ENCODE measurements around the gene BCAS4.

Gene BCAS4

DNA sequence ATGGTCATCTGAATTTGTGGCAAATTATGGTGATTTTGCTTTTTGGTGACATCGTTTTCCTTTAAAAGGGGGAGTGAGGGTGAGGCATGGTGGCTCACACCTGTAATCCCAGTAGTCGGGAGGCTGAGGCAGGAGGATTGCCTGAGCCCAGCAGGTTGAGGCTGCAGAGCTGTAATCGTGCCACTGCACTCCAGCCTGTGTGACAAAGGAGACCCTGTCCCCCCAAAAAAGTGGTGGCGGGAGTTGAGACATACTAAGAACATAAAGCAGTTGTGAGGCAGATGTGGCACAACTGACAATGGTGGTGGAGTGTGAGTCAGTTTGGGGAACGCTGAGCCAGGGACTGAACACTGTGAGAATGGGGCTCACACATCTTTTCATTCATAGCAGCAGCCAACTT lies 90.9 kb downstream of the BCAS4 start:
- Histone ChIP-seq H3K36me3 (replicated peaks in 1 of 2; ENCODE audit: control insufficient read depth in 2 of 2, insufficient read depth in 2 of 2, low read length in 2 of 2) (peaks cover 9 to 39% of the 10 kb centered on the region in 2 donors), H3K9me3 (replicated peaks in 1 of 2; ENCODE audit: control insufficient read depth in 2 of 2, insufficient read depth in 1 of 2, low read depth in 1 of 2, low read length in 2 of 2) (peaks cover 0 to 9% of the 10 kb centered on the region in 2 donors), H2BK15ac (ENCODE audit: low read length) (no peak overlapping the region), H2BK5ac (ENCODE audit: low read length) (no peak overlapping the region), H3K23ac (ENCODE audit: low read depth, low read length, poor library complexity) (no peak overlapping the region), H3K27me3 (ENCODE audit: control insufficient read depth in 3 of 3, insufficient read depth in 3 of 3, low read depth in 1 of 3, low read length in 3 of 3) (no peaks in the 10 kb centered on the region), H3K4ac (ENCODE audit: low read length) (no peak overlapping the region), H3K14ac (ENCODE audit: low read length) (no peak overlapping the region), H4K8ac (ENCODE audit: low read depth, low read length) (no peak overlapping the region), H3K9ac (ENCODE audit: low read depth, low read length, poor library complexity) (no peak overlapping the region), H3K18ac (ENCODE audit: low read length) (no peak overlapping the region), H2BK120ac (ENCODE audit: low read depth, low read length) (no peak overlapping the region), H2AFZ (ENCODE audit: low read length) (no peak overlapping the region), H3K4me2 (ENCODE audit: insufficient read depth, low read length, poor library complexity, severe bottlenecking) (no peak overlapping the region), H3K4me1 (ENCODE audit: control insufficient read depth in 2 of 2, insufficient read depth in 1 of 2, low read depth in 1 of 2, low read length in 2 of 2) (no peaks in the 10 kb centered on the region), H3K27ac (replicated peaks; ENCODE audit: low read length) (no peak overlapping the region), H2BK12ac (ENCODE audit: low read length) (no peak overlapping the region), H2AK5ac (ENCODE audit: low read depth, low read length) (no peak overlapping the region), H3K79me1 (ENCODE audit: low read depth, low read length) (no peaks in the 10 kb centered on the region), H4K91ac (ENCODE audit: low read depth, low read length, poor library complexity) (no peak overlapping the region), H3K4me3 (ENCODE audit: low read length in 2 of 2) (no peak overlapping the region)
- WGBS, 2 donors (ENCODE audit: extremely low coverage in 2 of 2, insufficient read length in 2 of 2, insufficient replicate concordance in 1 of 2), result no CpG with 5 or more reads among the region's 5 CpGs
- no peak for DNase-seq (ENCODE audit: low spot score)

- H4K8ac ChIP-seq (ENCODE audit: low read depth, low read length), result no peak overlapping the region
- H3K79me1 ChIP-seq (ENCODE audit: low read depth, low read length), result peaks cover 3% of the 10 kb centered on the region
- H2AK5ac ChIP-seq (ENCODE audit: low read depth, low read length), result no peak overlapping the region
- WGBS, 2 donors (ENCODE audit: extremely low coverage in 2 of 2, insufficient read length in 2 of 2, insufficient replicate concordance in 1 of 2), result no CpG with 5 or more reads among the region's 12 CpGs
- H3K9ac ChIP-seq (ENCODE audit: low read depth, low read length, poor library complexity), result no peak overlapping the region
- no peak overlapping the region for H2BK12ac ChIP-seq (ENCODE audit: low read length)
- peaks cover 13 to 44% of the 10 kb centered on the region in 2 donors for H3K36me3 ChIP-seq (replicated peaks in 1 of 2; ENCODE audit: control insufficient read depth in 2 of 2, insufficient read depth in 2 of 2, low read length in 2 of 2)
- no peak overlapping the region for H3K4me3 ChIP-seq (ENCODE audit: low read length in 2 of 2)
- no peak overlapping the region for H2BK120ac ChIP-seq (ENCODE audit: low read depth, low read length)
- H2AFZ ChIP-seq (ENCODE audit: low read length), result no peak overlapping the region
- H3K27ac ChIP-seq (replicated peaks; ENCODE audit: low read length), result no peak overlapping the region
- no peaks in the 10 kb centered on the region for H3K4me1 ChIP-seq (ENCODE audit: control insufficient read depth in 2 of 2, insufficient read depth in 1 of 2, low read depth in 1 of 2, low read length in 2 of 2)
- H3K27me3 ChIP-seq (ENCODE audit: control insufficient read depth in 3 of 3, insufficient read depth in 3 of 3, low read depth in 1 of 3, low read length in 3 of 3), result no peaks in the 10 kb centered on the region
- no peak overlapping the region for H2BK15ac ChIP-seq (ENCODE audit: low read length)
- no peak overlapping the region for H3K18ac ChIP-seq (ENCODE audit: low read length)
- no peak overlapping the region for H3K14ac ChIP-seq (ENCODE audit: low read length)
- no peak overlapping the region for H3K4ac ChIP-seq (ENCODE audit: low read length)
- H3K9me3 ChIP-seq (replicated peaks in 1 of 2; ENCODE audit: control insufficient read depth in 2 of 2, insufficient read depth in 1 of 2, low read depth in 1 of 2, low read length in 2 of 2), result peaks cover 0 to 9% of the 10 kb centered on the region in 2 donors
- no peak overlapping the region for H3K23ac ChIP-seq (ENCODE audit: low read depth, low read length, poor library complexity)
- H4K91ac ChIP-seq (ENCODE audit: low read depth, low read length, poor library complexity), result no peak overlapping the region
- no peak overlapping the region for H2BK5ac ChIP-seq (ENCODE audit: low read length)
- DNase-seq (ENCODE audit: low spot score), result no peak
- H3K4me2 ChIP-seq (ENCODE audit: insufficient read depth, low read length, poor library complexity, severe bottlenecking), result no peak overlapping the region
Observed at GRCh38 chr20:50886184-50886790, 91.4 kb downstream of the BCAS4 start.

GRCh38 chr20:50887576-50887975 lies 92.7 kb downstream of the BCAS4 start:
- no CpG with 5 or more reads among the region's 3 CpGs for WGBS, 2 donors (ENCODE audit: extremely low coverage in 2 of 2, insufficient read length in 2 of 2, insufficient replicate concordance in 1 of 2)
- Histone ChIP-seq H3K4me3 (ENCODE audit: low read length in 2 of 2) (no peak overlapping the region), H3K9ac (ENCODE audit: low read depth, low read length, poor library complexity) (no peak overlapping the region), H3K23ac (ENCODE audit: low read depth, low read length, poor library complexity) (no peak overlapping the region), H2AFZ (ENCODE audit: low read length) (no peak overlapping the region), H3K4me1 (ENCODE audit: control insufficient read depth in 2 of 2, insufficient read depth in 1 of 2, low read depth in 1 of 2, low read length in 2 of 2) (no peaks in the 10 kb centered on the region), H2BK12ac (ENCODE audit: low read length) (no peak overlapping the region), H3K27ac (replicated peaks; ENCODE audit: low read length) (no peak overlapping the region), H2BK120ac (ENCODE audit: low read depth, low read length) (no peak overlapping the region), H3K9me3 (replicated peaks in 1 of 2; ENCODE audit: control insufficient read depth in 2 of 2, insufficient read depth in 1 of 2, low read depth in 1 of 2, low read length in 2 of 2) (peaks cover 0 to 7% of the 10 kb centered on the region in 2 donors), H3K79me1 (ENCODE audit: low read depth, low read length) (peaks cover 3% of the 10 kb centered on the region), H3K36me3 (replicated peaks in 1 of 2; ENCODE audit: control insufficient read depth in 2 of 2, insufficient read depth in 2 of 2, low read length in 2 of 2) (peaks cover 26 to 57% of the 10 kb centered on the region in 2 donors), H4K91ac (ENCODE audit: low read depth, low read length, poor library complexity) (no peak overlapping the region), H2BK5ac (ENCODE audit: low read length) (no peak overlapping the region), H3K4me2 (ENCODE audit: insufficient read depth, low read length, poor library complexity, severe bottlenecking) (no peak overlapping the region), H3K18ac (ENCODE audit: low read length) (no peak overlapping the region), H3K4ac (ENCODE audit: low read length) (no peak overlapping the region), H2AK5ac (ENCODE audit: low read depth, low read length) (no peak overlapping the region), H2BK15ac (ENCODE audit: low read length) (no peak overlapping the region), H3K14ac (ENCODE audit: low read length) (no peak overlapping the region), H4K8ac (ENCODE audit: low read depth, low read length) (no peak overlapping the region), H3K27me3 (ENCODE audit: control insufficient read depth in 3 of 3, insufficient read depth in 3 of 3, low read depth in 1 of 3, low read length in 3 of 3) (no peaks in the 10 kb centered on the region)
- DNase-seq (ENCODE audit: low spot score), result no peak

- H3K27ac ChIP-seq (replicated peaks; ENCODE audit: low read length), result no peak overlapping the region
- H2BK5ac ChIP-seq (ENCODE audit: low read length), result no peak overlapping the region
- no peak overlapping the region for H2AK5ac ChIP-seq (ENCODE audit: low read depth, low read length)
- H2AFZ ChIP-seq (ENCODE audit: low read length), result no peak overlapping the region
- H3K27me3 ChIP-seq (ENCODE audit: control insufficient read depth in 3 of 3, insufficient read depth in 3 of 3, low read depth in 1 of 3, low read length in 3 of 3), result no peaks in the 10 kb centered on the region
- no peak overlapping the region for H3K9ac ChIP-seq (ENCODE audit: low read depth, low read length, poor library complexity)
- no peak overlapping the region for H2BK12ac ChIP-seq (ENCODE audit: low read length)
- no peak overlapping the region for H2BK15ac ChIP-seq (ENCODE audit: low read length)
- H4K8ac ChIP-seq (ENCODE audit: low read depth, low read length), result no peak overlapping the region
- no peak overlapping the region for H3K14ac ChIP-seq (ENCODE audit: low read length)
- no peak overlapping the region for H4K91ac ChIP-seq (ENCODE audit: low read depth, low read length, poor library complexity)
- no CpG with 5 or more reads among the region's 5 CpGs for WGBS, 2 donors (ENCODE audit: extremely low coverage in 2 of 2, insufficient read length in 2 of 2, insufficient replicate concordance in 1 of 2)
- no peak overlapping the region for H3K4ac ChIP-seq (ENCODE audit: low read length)
- no peak overlapping the region for H3K23ac ChIP-seq (ENCODE audit: low read depth, low read length, poor library complexity)
- H3K79me1 ChIP-seq (ENCODE audit: low read depth, low read length), result peaks cover 5% of the 10 kb centered on the region
- no peak for DNase-seq (ENCODE audit: low spot score)
- H3K4me1 ChIP-seq (ENCODE audit: control insufficient read depth in 2 of 2, insufficient read depth in 1 of 2, low read depth in 1 of 2, low read length in 2 of 2), result no peaks in the 10 kb centered on the region
- H2BK120ac ChIP-seq (ENCODE audit: low read depth, low read length), result no peak overlapping the region
- no peak overlapping the region for H3K18ac ChIP-seq (ENCODE audit: low read length)
- no peaks in the 10 kb centered on the region for H3K9me3 ChIP-seq (replicated peaks in 1 of 2; ENCODE audit: control insufficient read depth in 2 of 2, insufficient read depth in 1 of 2, low read depth in 1 of 2, low read length in 2 of 2)
- no peak overlapping the region for H3K4me2 ChIP-seq (ENCODE audit: insufficient read depth, low read length, poor library complexity, severe bottlenecking)
- peaks cover 44 to 93% of the 10 kb centered on the region in 2 donors for H3K36me3 ChIP-seq (replicated peaks in 1 of 2; ENCODE audit: control insufficient read depth in 2 of 2, insufficient read depth in 2 of 2, low read length in 2 of 2)
- H3K4me3 ChIP-seq (ENCODE audit: low read length in 2 of 2), result no peak overlapping the region
Observed at GRCh38 chr20:50891138-50891537, 96.3 kb downstream of the BCAS4 start.

Data from neuronal stem cell (in vitro differentiated cells).